HepG2 (cell line): ENCODE data around the gene ACBD3. TPM values are rescaled to one million over a fixed set of nuclear protein-coding genes. Genes with fewer than 3 reads are reported as not detected.

Source experiments
- ATAC-seq: fragments of 200-7000 bp; cut with Tn5 transposase; 3 replicates; pipeline ENCODE4 v1.9.1; 2020; ENCODE audit warnings: mild to moderate bottlenecking, moderate library complexity
- BruUV-seq: library from RNA; stranded (reverse); fragments of 400-500 nt; replicated peaks from 2 replicates; lab custom pipeline; 2021; lab: Mats Ljungman, UMichigan
- CTCF ChIA-PET: fragments of 300-600 bp; formaldehyde crosslinking; extraction: SDS; loops from one replicate; lab custom pipeline; 2021; ENCODE audit warnings: low total read pairs, inconsistent platforms, low intra/inter-chr PET ratio; lab: Yijun Ruan, JAX
- POLR2A ChIA-PET: fragments of 350-600 bp; sonication (Branson Sonifier 250); formaldehyde crosslinking; loops from one replicate; lab custom pipeline; 2020; ENCODE audit warnings: antibody characterized with exemption, inconsistent platforms; lab: Yijun Ruan, JAX
- DNase-seq: peaks from one replicate; pipeline ENCODE4 v3.0.0-alpha.2; 2015; ENCODE audit warnings: low spot score
- FAIRE-seq: peaks from 3 replicates; lab custom pipeline; 2011; peaks lifted over from hg19 to GRCh38; lab: Jason Lieb, UNC
- H2AFZ ChIP-seq: one replicate; pipeline ENCODE4 v1.6.1; 2011; ENCODE audit warnings: low read length, inconsistent platforms
- H3K27ac ChIP-seq: fragments of 300-600 bp; 3 replicates; pipeline ENCODE4 v1.8.0; 2011; ENCODE audit warnings: mixed run types, mild to moderate bottlenecking, mixed read lengths, low read length, inconsistent platforms; ENCODE audit not compliant: insufficient read depth; ENCODE audit errors: extremely low read length
- H3K27me3 ChIP-seq, 2 experiments: fragments of 200-600 bp in 1 of 2; 2 replicates in 1 of 2; 3 replicates in 1 of 2; pipeline versions ENCODE4 v1.6.0 to v1.8.0; 2011; ENCODE audit warnings: low read length in 2 of 2, mild to moderate bottlenecking in 2 of 2, moderate library complexity in 2 of 2, inconsistent platforms in 1 of 2; ENCODE audit not compliant: insufficient read depth in 2 of 2, control insufficient read depth in 1 of 2
- H3K36me3 ChIP-seq, 2 experiments: fragments of 200-600 bp in 1 of 2; replicated peaks in 1 of 2; 2 replicates in 1 of 2; 3 replicates in 1 of 2; pipeline versions ENCODE4 v1.5.1 to v1.8.0; 2011; ENCODE audit warnings: low read length in 2 of 2, inconsistent platforms in 1 of 2; ENCODE audit not compliant: insufficient read depth in 2 of 2, control insufficient read depth in 1 of 2
- H3K4me1 ChIP-seq: 2 replicates; pipeline ENCODE4 v1.5.1; 2012; ENCODE audit warnings: low read length, inconsistent platforms; ENCODE audit not compliant: insufficient read depth
- H3K4me2 ChIP-seq: 2 replicates; pipeline ENCODE4 v1.6.0; 2011; ENCODE audit warnings: low read depth, low read length, inconsistent platforms
- H3K4me3 ChIP-seq, 3 experiments: fragments of 200-600 bp in 1 of 3; sonication (generic), shearing (Covaris generic) in 1 of 3; replicated peaks in 1 of 3; 2 replicates each; pipeline ENCODE4 v1.5.1; 2011 to 2016; ENCODE audit warnings: low read length in 3 of 3, inconsistent platforms in 2 of 3, low read depth in 2 of 3, mild to moderate bottlenecking in 2 of 3, control low read depth in 1 of 3, mixed read lengths in 1 of 3; ENCODE audit not compliant: insufficient read depth in 1 of 3
- H3K79me2 ChIP-seq: one replicate; pipeline ENCODE4 v1.6.1; 2011; ENCODE audit warnings: low read length, inconsistent platforms; ENCODE audit not compliant: insufficient read depth
- H3K9ac ChIP-seq: 2 replicates; pipeline ENCODE4 v1.6.0; 2011; ENCODE audit warnings: mild to moderate bottlenecking, low read depth, low read length, inconsistent platforms; ENCODE audit not compliant: insufficient read depth
- H3K9me3 ChIP-seq: 2 replicates; pipeline ENCODE4 v1.5.1; 2012; ENCODE audit warnings: mild to moderate bottlenecking, low read length
- H4K20me1 ChIP-seq: 2 replicates; pipeline ENCODE4 v1.6.0; 2011; ENCODE audit warnings: inconsistent platforms, mild to moderate bottlenecking, low read length, moderate library complexity; ENCODE audit not compliant: insufficient read depth
- ELF1 ChIP-seq: sonication (generic); formaldehyde crosslinking; IDR thresholded peaks from 2 replicates; pipeline ENCODE4 v1.4.0; 2020; ENCODE audit warnings: missing genetic modification reagents
- MLX ChIP-seq: IDR thresholded peaks from 2 replicates; pipeline ENCODE4 v1.6.1; 2016
- NCOR1 ChIP-seq: fragments of 200-600 bp; sonication (generic); IDR thresholded peaks from 2 replicates; pipeline ENCODE4 v1.7.0; 2017; ENCODE audit warnings: antibody characterized with exemption, low read length, borderline replicate concordance
- PPARG ChIP-seq: conservative IDR thresholded peaks from 2 replicates; pipeline ENCODE4 v1.6.1; 2016; ENCODE audit warnings: missing biosample characterization, missing genetic modification reagents
- ZFAT ChIP-seq: sonication (generic); formaldehyde crosslinking; conservative IDR thresholded peaks from 2 replicates; pipeline ENCODE4 v1.8.1; 2023; ENCODE audit warnings: missing genetic modification reagents, inconsistent platforms
- ZHX2 ChIP-seq, 2 experiments: sonication (generic) in 1 of 2; formaldehyde crosslinking in 1 of 2; IDR thresholded peaks; 2 replicates each; pipeline versions ENCODE4 v1.6.1 to v1.9.0; 2014 to 2022; ENCODE audit warnings: antibody characterized with exemption in 1 of 2, borderline replicate concordance in 1 of 2, inconsistent platforms in 1 of 2, low read depth in 1 of 2, missing genetic modification reagents in 1 of 2
- ZNF136 ChIP-seq: sonication (generic); formaldehyde crosslinking; IDR thresholded peaks from 2 replicates; pipeline ENCODE4 v1.8.1; 2022; ENCODE audit warnings: low read depth, mild to moderate bottlenecking, moderate library complexity, missing genetic modification reagents
- ZZZ3 ChIP-seq: sonication (generic); formaldehyde crosslinking; IDR thresholded peaks from 2 replicates; pipeline ENCODE4 v1.4.0; 2020; ENCODE audit warnings: missing genetic modification reagents, mild to moderate bottlenecking, borderline replicate concordance
- WGBS: methylation state at CpG from one replicate; pipeline ENCODE4 v1.1.6; 2017; ENCODE audit warnings: low lambda C conversion rate; 5-methylcytosine and 5-hydroxymethylcytosine counted together
- in situ Hi-C: cut with HindIII; loops from 2 replicates; pipeline ENCODE4 v1.10.0; 2017; ENCODE audit warnings: low pct_unique_long_range_greater_than_20kb; ENCODE audit not compliant: extremely low pct_ligation_motif_present
- intact Hi-C: fragments of 100-400 bp; cut with micrococcal nuclease; formaldehyde crosslinking; loops from one replicate; pipeline ENCODE4 v1.10.0; 2022; ENCODE audit not compliant: unreplicated experiment
- polyA plus RNA-seq, 8 experiments: library from polyadenylated mRNA; depleted of rRNA in 3 of 8; stranded (reverse) in 7 of 8; unstranded in 1 of 8; fragments of >200 nt; fragmentation: Illumina TruSeq in 4 of 8; extraction: Trizol in 4 of 8; gene quantifications; 2 replicates each; pipeline versions ENCODE4 v1.2.1 to v1.2.3, GENCODE V29; 2011 to 2016; ENCODE audit warnings: low read depth in 4 of 8, missing spikeins in 1 of 8, mixed read lengths in 1 of 8; ENCODE audit not compliant: insufficient read depth in 1 of 8
- total RNA-seq, 5 experiments: library from RNA; depleted of rRNA; stranded (reverse); fragments of >200 nt; fragmentation: Illumina TruSeq; extraction: Trizol; gene quantifications; 2 replicates each; pipeline ENCODE4 v1.2.3, GENCODE V29; 2016; ENCODE audit warnings: low read depth in 1 of 5

ACBD3 gene
- total and polyA plus RNA-seq, 2 of the 13 experiments (the other 11 are each of a cell fraction or from before 2014, with no cell fraction given), result 24.3 to 39.3 TPM

- TF ChIP-seq ZNF136 (CRISPR knock-in tag) (no peak), NCOR1 (no peak), PPARG (CRISPR knock-in tag) (no peak), ZZZ3 (no peak), MLX (no peak), ZFAT (CRISPR knock-in tag) (no peak), ELF1 (no peak), ZHX2 (IDR thresholded peaks at IDR 0.05; ENCODE audit: low read depth) (no peak), ZHX2 (CRISPR knock-in tag; IDR thresholded peaks at IDR 0.05; ENCODE audit: borderline replicate concordance) (no peak)
- H3K4me3 ChIP-seq, result no peak overlapping the region
- H3K79me2 ChIP-seq, result peaks cover 92% of the 10 kb centered on the region
- no peak for DNase-seq
- H2AFZ ChIP-seq, result no peak overlapping the region
- peaks cover 8 to 25% of the 10 kb centered on the region in 2 experiments; a peak in 4 of 5 replicates for H3K36me3 ChIP-seq
- H3K27me3 ChIP-seq, result no peaks in the 10 kb centered on the region
- WGBS, result 94% methylated on average over 8 of the region's 8 CpGs
- H3K4me2 ChIP-seq, result no peak overlapping the region
- no peak overlapping the region for H3K27ac ChIP-seq
- H3K4me1 ChIP-seq, result peaks cover 9% of the 10 kb centered on the region
- no TSS peak for BruUV-seq
- in situ Hi-C loops, result no loop called here
- FAIRE-seq, result no peak
- no peak for ATAC-seq
- no peak overlapping the region for H3K9ac ChIP-seq
- ChIA-PET CTCF (no interaction called here), POLR2A (no interaction called here)
- intact Hi-C loops, result no loop called here
- H4K20me1 ChIP-seq, result peaks cover 36% of the 10 kb centered on the region
- H3K9me3 ChIP-seq, result no peaks in the 10 kb centered on the region
Measured at GRCh38 chr1:226176870-226177269, 9.7 kb downstream of the ACBD3 start.
